Neural progenitor cell (in vitro differentiated cells): ENCODE data around the gene ASB1.

Source experiments
- EZH2 ChIP-seq: fragments of 200-600 bp; sonication (generic); IDR thresholded peaks from 2 replicates; pipeline ENCODE4 v1.6.1; 2017; ENCODE audit warnings: antibody characterized with exemption, mild to moderate bottlenecking, moderate library complexity
- EZH2phosphoT487 ChIP-seq: fragments of 200-600 bp; sonication (generic); IDR thresholded peaks from 2 replicates; pipeline ENCODE4 v1.6.1; 2017; ENCODE audit warnings: antibody characterized with exemption

DNA sequence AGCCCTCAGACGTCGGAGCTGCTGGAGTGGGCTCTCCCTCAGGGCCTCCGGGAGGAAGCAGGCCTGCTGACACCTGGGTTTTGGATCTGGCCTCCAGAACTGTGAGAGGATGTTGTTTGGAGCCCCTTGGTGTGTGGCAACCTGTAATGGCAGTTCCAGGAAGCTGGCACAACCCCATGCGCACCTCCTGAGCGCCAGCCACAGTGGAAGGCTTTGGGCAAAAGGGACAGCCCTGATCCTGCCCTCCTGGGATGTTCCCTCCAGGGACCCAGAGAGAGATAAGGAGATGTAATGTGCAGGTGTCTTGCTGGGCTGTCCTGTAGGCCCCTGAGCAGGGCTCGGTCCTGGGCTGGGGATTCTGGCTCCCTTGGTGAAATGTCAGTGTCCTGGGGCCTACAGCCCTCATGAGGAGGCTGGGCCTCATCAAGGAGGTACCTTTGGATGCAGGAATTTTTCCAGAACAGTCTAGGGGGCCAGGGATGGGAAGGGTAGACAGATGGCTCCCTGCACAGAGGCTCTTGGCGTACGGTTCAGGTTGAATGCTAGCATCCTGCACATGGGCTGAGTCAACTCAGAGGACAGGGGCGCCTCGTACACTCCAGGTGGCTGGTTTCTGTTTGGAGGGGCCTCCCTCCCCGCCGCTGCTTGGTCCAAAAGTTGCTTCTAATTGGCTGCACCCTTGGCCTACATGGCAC, 61.1 kb downstream of the ASB1 start:
- TF ChIP-seq EZH2 (no peak), EZH2phosphoT487 (no peak)
